NCI-H345 treated with DMSO at 0.1 percent for 48 hours (cell line): ENCODE measurements around the gene NEMP1.
"Not testable (repeated sequence)": the region's sequence is repeated elsewhere in the genome, so short reads cannot be mapped to it uniquely, and the experiment has no call there.

Experiments
- DNase-seq: peaks from one replicate; lab custom pipeline; 2025; ENCODE audit not compliant: unreplicated experiment; lab: John Stamatoyannopoulos, UW

NEMP1 gene

DNA sequence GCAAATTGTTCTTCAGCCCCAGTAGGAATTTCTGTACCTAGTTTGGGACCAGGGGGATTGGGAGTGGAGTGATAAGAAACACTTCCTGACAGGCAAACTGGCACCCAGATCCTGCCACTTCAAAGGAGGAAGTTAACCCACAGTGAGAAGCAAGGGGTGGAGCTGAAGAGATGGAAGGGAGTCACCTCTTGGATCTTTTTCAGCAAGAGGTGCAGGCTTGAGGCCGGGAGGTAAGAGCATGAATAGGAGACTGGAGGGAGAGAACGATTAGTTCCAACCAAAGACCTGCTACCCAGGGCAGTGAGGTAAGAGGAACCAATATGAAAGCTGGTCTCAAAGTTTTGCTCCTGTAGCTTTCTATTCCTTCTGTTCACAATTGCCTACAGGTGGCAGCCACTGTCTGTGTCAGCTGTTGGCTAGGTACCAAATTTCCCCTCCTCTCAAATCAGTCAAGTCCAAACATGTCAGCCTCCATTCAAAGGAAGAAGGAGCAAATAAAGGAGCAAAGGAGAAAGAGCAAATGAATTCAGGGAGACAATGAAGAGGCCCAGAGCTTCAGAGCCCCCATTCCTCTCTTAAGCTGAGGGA, 47.4 kb downstream of the NEMP1 start:
- peak; percentile 87 for DNase-seq

DNA sequence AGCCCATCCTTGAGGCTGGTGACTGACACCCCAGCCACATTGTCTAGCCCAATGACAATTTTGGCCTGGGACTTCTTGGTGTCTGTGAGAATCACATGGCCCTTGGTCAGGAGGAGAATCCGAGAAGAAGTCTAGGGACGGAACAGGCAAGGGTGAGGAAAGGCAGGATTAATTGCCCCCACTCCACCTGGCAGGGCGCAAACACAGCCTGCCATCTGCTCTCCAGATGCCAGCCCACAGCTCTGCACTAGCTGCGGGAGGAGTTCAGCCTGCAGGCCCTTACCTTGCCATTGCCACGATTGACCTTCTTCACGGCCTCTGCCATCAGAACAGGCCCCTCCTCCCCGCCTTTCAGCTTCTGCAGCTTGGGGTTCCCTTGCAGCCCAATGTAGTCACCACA, 49.1 kb downstream of the NEMP1 start:
- no peak for DNase-seq

DNA sequence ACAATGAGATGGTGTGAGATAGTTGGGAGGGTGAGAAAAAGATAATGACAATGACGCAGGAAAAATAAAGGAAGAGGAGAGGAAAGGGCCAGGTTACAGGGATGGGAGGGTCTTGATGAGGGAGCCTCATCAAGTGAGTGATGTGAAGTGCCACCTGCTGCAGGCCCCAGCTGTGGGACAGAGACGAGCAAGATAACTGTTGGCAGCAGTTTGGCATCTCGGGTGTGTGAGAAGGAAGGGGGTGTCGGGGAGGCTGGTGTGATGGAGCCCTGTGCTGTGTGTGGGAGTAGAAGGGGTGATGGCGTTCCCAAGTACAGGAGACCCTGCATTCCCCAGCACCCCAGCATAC, 50.8 kb downstream of the NEMP1 start:
- DNase-seq, result no peak

DNA sequence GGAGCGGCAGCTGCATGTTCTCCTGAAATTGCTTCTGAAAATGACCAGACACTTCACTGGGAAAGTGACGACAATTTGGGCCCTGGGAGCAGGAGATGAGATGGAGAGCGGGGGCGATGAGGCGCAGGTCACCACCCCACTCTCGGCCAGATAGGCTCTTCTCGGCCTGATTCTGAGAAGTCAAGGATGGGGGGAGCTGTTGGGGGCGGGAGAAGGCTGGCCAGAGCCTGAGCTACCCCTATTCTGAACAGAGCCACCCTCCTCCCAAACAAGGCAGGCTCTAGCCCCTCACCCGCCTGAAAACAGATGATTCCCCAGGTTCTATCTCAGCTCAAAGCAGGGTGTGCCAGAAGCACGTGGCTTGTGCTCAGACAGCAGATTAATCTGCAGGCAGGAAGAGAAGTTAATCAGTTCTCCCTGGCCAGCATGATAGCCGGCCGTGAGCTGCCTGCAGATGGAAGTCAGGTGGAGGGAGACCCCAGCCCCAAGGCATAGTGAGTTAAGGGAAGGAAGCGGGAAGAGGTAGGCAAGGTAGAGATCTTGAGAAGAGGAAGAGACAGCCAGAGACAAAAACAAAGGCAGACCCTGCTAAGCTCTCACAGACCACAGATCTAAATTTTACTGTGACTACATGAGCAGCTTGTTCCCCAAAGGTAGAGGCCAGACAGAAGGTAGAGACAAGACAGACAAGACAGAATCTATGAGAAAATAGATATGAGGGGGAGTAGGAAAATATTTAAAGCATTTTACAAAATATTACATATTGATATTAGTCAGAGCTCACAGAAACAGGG, 51.4 kb downstream of the NEMP1 start:
- DNase-seq, result no peak

DNA sequence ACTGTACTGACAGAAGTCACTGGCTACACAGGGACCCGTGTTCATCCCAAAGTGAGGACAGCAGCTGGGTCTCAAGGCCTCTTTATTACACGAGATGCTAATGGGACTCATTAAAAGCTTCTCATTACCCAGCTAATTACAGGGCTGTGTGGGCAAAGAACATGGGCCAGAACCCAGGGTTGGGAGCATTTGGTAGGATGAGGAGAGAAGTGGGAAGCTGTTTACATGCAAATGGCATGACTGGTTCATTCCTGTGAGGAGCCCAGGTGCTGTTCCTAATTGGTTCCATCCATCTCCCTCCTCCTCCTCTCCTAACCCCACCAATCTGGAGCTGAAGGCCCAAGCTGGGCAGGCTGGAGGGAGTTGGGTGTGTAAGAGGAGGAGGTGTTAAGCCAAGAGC, 53.4 kb downstream of the NEMP1 start:
- DNase-seq, result no peak

DNA sequence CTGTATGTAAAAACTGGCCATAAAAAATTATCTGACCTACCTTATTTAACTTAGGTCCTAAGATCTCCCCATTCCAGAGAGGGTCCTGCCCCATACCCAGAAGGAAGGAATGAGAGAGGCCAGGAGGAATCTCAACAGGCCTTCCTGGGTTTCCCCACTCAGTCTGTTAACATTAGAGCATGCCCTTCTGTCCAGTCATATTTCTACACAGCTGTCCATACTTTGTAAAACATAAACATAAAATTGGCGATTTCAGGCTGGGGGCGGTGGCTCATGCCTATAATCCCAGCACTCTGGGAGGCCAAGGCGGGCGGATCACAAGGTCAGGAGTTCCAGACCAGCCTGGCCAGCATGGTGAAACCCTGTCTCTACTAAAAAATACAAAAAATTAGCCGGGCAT, 56.3 kb downstream of the NEMP1 start:
- not testable (repeated sequence) for DNase-seq

DNA sequence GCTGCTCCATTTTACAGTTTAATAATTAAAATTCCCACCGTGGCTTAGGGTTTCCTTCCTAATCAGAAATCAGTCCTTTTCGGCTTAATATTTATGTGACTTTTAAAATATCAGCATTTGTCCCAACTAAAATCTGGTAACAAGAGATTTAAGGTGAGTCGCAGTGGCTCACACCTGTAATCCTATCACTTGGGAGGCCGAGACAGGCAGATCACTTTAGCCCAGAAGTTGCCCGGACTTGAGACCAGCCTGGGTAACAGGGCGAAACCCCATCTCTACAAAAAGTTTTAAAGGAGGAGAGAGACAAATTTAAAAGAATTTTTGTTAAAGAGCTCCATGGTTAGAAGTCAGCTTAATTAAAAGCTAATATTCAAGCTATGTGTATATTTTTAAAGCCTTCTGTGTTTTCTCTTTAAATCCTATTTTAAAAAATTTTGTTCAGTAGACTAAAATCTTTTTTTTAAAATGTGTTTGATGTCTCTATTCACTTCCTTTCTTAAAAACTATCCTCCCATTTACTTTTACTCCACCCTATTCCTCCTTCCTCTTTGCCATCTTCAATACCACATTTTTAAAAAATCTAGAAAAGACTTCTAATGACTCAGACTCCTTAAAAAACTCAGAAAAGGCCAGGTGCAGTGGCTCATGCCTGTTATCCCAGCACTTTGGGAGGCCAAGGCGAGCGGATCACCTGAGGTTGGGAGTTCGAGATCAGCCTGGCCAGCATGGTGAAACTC, 58.4 kb downstream of the NEMP1 start:
- no peak for DNase-seq

DNA sequence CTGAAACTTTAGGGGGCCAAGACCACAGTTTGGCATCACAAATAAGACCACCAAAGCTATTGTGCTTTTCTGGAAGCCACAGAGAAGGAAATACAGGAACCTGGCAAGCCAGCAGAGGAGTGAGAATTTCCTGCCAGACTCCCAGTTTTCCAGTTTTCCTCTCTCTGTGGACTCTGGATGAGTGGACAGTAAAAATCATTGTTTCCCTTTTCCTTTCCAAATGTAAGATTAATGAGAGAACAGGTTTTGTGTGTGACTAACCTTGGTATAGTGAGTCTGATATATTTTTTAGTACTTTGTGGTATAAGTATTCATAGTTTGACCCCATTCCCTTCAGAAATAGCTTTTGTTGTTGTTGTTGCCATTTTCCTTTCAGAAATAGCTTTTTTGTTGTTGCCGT, 59.7 kb downstream of the NEMP1 start:
- no peak for DNase-seq

DNA sequence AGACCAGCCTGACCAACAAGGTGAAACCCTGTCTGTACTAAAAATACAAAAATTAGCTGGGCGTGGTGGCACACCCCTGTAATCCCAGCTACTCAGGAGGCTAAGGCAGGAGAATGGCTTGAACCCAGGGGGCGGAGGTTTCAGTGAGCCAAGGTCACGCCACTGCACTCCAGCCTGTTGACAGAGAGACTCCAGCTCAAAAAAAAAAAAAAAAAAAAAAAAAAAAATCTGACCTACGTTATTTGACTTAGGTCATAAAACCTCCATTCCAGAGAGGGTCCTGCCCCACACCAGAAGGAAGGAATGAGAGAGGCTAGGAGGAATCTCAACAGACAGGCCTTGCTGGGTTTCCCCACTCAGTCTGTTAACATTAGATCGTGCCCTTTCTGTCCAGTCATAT, 60.2 kb downstream of the NEMP1 start:
- not testable (repeated sequence) for DNase-seq

DNA sequence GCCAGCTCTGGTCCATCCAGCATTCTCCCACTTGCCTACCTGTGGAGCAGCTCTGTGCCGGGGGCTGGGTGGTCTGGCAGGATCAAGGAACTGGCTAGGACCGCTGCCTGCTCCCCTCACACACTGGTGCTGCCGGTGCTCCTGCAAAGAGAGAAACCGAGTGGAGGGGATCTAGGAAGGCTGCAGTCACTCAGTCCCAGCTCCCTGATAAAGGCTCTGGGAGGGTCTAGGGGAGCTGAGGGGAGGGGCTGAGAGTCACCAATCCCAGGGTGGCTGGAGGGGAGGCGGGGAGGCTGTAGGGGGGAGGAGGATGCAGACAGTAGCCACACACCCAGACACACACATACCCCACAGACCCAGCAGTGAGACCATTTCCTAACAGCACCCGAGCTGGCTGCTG, 62.2 kb downstream of the NEMP1 start, which contains the start of gene TAC3:
Gene TAC3, minus strand, starts transcription at position 182 of the 400 bp plus-strand sequence. CDS start 732 bp downstream, outside the sequence.
- no peak for DNase-seq

DNA sequence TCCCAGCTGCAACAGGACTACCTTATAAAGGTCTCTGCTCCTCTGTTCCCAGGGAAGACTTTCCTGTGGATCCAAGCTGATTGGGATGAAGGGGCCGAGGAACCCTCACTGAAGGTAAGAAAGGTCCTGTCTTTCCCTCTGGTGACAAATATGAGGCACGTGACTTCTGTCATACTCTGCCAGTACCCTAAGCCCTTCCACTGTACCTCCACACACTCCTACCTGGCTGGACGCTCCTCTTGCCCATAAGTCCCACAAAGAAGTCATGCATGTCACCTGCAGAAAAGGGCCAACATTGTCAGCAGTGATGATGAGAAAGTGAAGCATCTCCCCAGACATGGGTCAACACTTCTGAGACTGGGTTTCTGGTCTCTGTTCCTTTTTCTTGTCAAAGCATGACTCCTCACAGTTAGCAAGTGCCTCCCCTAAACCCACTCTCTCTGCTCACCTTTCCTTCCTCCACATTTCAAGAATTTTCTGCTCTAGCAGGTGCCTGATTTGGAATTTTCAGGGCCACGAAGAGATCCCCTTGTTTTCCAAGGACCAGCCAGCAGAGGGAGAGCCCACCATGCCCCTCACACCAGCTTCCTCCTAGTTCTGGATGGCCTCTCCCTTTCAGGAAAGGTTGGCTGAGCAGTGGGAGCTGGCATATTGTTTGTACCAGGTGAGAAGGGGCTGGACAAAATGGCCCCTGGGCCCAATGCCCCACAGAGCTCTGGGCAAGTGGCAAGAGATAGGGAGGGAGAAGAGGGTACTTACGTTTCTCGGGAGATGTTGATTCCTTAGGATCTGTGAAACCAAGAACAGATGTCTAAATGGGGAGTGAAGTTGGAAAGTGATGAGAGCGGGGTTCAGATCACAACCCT, 65.8 kb downstream of the NEMP1 start:
- no peak for DNase-seq

DNA sequence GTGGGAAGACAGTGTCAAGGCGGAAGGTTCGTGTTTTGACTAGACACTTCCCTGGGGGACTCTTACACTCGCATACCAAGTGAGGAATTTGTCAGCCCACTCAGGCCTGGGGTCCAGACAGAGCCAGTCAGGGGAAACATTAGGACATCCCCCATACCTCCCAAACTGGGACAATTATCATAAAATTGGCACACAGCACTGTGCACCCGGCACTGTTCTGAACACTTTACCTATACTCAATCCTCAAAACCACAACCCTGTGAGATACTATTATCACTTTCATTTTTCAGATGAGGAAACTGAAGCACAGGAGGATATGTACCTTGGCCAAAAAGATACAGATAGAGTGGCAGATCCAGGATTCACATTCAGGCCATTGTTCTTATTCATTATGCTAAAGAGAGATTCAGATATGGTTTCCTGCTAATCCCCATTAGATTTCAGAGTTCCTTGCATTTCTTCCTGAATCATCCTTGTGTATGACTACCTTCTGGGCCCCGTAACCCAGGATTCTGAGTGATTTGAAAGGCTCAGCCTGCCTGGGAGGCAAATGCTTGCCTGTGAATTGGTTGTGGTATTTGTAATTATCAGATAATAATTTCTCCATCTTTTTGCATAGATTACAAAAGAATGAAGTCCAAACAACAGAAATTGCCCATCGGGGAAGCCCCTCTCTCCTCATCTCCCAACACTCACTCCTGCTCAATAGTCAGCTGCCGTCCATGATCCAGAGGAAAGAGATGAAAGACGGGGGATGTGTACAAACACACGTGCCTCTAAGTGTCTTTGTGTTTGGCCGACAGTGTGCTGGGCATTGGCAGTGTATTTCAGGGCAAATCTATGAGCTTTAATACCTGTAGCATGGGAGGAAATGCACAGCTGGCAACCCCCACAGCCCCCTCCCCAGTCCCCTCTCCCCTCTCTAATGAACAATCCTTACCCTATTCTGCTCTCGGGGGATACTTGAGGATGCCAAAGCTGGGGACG, 66.9 kb downstream of the NEMP1 start:
- no peak for DNase-seq

DNA sequence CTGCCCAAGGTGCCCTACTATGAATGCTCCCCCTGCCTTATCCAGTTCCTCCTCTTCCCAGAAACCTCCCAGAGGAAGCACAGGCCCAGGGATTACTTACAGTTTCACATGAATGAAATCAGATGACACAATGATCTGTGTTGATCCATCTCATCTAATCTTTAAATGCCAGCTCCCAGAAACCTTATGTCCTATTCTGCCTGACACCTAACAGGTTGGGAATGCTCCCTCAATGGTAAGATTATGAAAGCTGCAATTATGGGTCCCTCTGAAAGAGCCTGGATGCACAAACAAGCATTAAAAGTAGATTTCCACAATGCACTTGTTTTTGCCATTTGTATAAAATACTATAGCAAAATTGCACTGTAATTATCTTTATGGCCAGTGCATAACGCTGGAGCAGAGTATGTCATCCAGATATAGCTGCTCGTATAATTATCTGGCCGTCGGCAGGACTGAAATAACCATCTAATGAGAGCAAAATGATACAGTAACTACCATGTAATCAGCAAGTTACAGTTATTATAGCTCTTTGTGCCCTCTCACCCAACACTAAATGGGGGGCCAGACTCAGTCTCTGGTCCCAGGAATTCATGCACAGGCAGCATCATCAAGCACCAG, 67.9 kb downstream of the NEMP1 start:
- no peak for DNase-seq

DNA sequence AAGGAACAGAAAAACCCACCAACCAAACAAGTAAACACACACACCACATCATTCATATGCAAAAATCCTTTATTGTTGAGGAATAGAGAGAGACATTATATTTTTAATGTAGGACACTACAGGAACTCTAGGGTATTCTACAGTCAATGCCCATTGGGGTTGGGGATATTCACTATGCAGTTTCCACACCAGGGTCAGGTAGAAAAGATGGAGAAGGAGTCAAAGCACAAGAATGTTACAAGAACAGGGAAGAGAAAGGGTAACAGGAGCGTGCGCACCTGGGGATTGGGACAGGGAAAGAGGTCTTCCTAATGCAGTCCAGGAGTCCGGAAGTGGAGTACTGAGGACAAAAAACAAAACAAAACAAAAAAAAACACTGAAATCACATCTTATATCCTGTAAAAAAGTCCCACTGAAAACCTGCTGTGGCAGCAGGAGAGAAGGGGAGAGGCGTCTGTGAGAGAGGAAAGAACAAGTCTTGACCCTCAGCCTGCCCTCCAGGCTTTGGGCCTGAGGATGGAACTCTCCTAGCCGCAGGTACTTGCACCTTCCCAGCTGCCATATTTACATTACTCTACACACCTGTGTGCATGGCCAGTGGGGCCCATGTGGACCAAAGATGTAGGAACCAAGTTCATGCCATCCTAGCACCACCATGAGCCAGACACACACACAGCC, 68.5 kb downstream of the NEMP1 start:
- DNase-seq, result no peak

DNA sequence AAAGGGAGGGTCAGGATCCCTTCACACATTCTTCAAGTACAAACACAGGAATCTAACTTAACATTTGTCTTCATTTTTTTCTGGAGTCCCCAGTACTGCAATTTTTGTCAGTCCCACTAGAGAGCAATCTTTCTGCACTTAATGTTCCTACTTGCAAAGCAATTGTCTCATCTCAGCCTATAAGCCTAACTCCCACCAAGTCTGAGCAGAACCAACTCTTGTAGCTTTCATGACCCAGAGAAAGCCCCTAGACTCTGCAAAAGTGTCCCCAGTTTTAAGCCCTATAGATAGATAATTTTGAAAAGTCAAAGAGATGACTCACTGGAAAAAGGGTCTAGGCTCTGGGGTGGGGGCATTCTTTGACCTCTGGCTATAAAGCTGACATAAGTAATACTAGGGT, 70.4 kb downstream of the NEMP1 start:
- peak; percentile 28 for DNase-seq

DNA sequence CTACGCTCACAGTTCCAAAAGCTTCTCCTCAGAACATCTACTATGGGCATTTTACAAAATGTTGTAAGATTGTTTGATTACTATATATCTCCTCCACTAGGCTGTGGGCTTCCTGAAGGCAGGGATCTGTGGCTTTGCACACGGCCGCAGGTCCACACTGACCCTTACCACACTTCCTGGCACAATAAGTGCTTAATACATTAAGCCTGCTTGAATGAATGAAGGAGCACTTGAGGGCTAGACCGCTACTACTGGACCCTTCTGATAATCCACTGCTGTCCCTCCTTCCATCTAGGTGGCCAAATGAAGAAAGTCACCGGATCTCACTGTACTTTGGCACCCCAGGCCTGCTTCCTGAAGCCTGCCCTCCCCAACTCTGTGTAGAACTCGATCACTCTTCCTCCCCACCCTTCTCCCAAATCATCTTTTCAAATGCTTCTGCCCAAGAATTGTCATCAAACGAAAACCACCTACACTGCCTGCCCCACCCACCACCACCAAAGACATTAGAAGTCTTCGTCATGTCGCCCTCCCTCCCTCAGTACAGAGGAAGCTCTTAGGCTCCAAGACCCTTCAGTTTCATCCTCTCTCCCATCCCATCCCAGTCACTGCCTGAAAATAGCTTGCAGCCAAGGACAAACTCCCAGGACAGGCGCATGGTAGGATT, 71.6 kb downstream of the NEMP1 start:
- DNase-seq, result no peak

DNA sequence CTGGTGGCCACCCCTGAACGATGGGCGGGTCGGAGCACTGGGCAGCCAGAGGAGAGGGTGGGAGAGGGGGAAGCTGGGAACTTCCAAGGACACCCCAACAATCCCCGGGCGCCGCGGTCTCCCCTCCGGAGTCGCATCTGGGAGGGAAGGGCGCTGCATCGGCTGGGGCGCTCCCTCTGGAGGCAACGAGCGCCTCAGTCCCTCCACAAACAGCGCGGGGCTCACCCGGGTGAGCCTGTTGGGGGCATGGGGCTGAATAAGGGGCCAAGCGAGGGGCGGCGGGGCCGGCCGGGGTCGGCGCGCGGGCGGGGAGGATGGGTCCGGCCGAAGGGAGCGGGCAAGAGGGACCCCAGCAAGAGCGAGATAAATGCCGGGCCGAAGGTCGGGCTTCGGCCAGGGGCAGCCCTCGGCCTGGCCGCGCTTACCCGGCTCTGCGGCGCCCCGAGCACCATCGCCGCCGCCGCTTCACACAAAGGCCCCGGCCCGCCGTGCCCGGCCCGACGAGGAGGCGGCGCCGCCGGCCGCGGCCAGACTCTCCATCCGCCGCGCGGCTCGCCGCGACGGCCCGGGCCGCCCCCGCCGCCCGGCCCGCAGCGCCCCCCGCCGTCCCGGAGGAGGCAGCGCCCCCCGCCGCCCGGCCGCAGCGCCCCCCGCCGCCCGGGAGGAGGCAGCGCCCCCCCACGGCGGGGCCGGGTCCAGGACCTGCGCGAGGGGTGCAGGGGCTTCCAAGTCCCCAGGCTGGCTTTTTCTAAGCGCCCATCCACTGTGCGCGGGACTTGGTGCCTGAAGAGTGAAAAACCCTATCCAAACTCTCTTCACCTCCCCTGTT, 72.4 kb downstream of the NEMP1 start, which contains the start of gene ZBTB39:
Gene ZBTB39, minus strand, starts transcription at position 567 of the 829 bp plus-strand sequence. CDS start 1,629 bp downstream, outside the sequence.
- DNase-seq, result peak; percentile 21
